Activated CD8-positive, alpha-beta T cell treated with anti-CD3 and anti-CD28 coated beads for 36 hours (primary cell): ENCODE measurements around the gene TARDBP. TPM values are rescaled to one million over a fixed set of nuclear protein-coding genes. Genes with fewer than 3 reads are reported as not detected.
A peak's percentile ranks its signal among the peaks of the same experiment; 100 is the strongest.

ENCODE experiments used
- ATAC-seq: fragments of 200-7000 bp; cut with Tn5 transposase; one replicate; pipeline ENCODE4 v1.10.0; 2021; ENCODE audit warnings: mild to moderate bottlenecking, moderate library complexity
- CTCF ChIA-PET: fragments of 350-600 bp; sonication (Branson Sonifier 250); formaldehyde crosslinking; loops from one replicate; lab custom pipeline; 2021; ENCODE audit warnings: antibody characterized with exemption; lab: Charles Lee
- POLR2A ChIA-PET: fragments of 350-600 bp; sonication (Branson Sonifier 250); formaldehyde crosslinking; loops from one replicate; lab custom pipeline; 2021; ENCODE audit warnings: antibody characterized with exemption; lab: Charles Lee
- DNase-seq: peaks from one replicate; pipeline ENCODE4 v3.0.0-alpha.2; 2020
- H3K27ac Mint-ChIP-seq: one replicate; pipeline ENCODE4 v1.8.0; 2021; ENCODE audit warnings: mild to moderate bottlenecking, mixed read lengths
- H3K27me3 Mint-ChIP-seq: one replicate; pipeline ENCODE4 v1.8.0; 2021; ENCODE audit warnings: mixed read lengths
- H3K36me3 Mint-ChIP-seq: one replicate; pipeline ENCODE4 v1.8.0; 2021; ENCODE audit warnings: low read depth, mixed read lengths
- H3K4me1 Mint-ChIP-seq: one replicate; pipeline ENCODE4 v1.8.0; 2021; ENCODE audit warnings: low read depth, mixed read lengths
- H3K4me3 Mint-ChIP-seq: one replicate; pipeline ENCODE4 v1.8.0; 2021; ENCODE audit warnings: mild to moderate bottlenecking, moderate library complexity, mixed read lengths
- H3K9me3 Mint-ChIP-seq: one replicate; pipeline ENCODE4 v1.8.0; 2021; ENCODE audit warnings: mixed read lengths
- intact Hi-C: fragments of 100-400 bp; cut with micrococcal nuclease; formaldehyde crosslinking; loops from one replicate; pipeline ENCODE4 v1.10.0; 2022
- total RNA-seq, 2 experiments: library from RNA; stranded (reverse); gene quantifications; one replicate each; pipeline ENCODE4 v1.2.3, GENCODE V29; 2021
- TF ChIP-seq, protein P1 (sequence below): fragments of 200-600 bp; IDR thresholded peaks from one replicate; pipeline ENCODE4 v1.8.0; 2022; ENCODE audit warnings: antibody characterized with exemption, mild to moderate bottlenecking

The TARDBP gene
- 100 to 1,000 TPM; 152 to 163 TPM for total RNA-seq

GRCh38 chr1:11012260-11013159 is at the start of gene TARDBP:
TSS of gene TARDBP (plus strand) at chr1:11012654. CDS start at chr1:11013728, 1,074 bp downstream.
- Mint-ChIP-seq H3K27ac (peak within 1 kb of the TSS; percentile 99), H3K9me3 (no peaks in the 10 kb centered on the region), H3K27me3 (no peaks in the 10 kb centered on the region), H3K36me3 (peaks cover 32% of the 10 kb centered on the region), H3K4me3 (peak within 1 kb of the TSS; percentile 96), H3K4me1 (peaks cover 27% of the 10 kb centered on the region)
- peak; percentile 92 for ATAC-seq
- DNase-seq, result peak; percentile 92
- TF ChIP-seq, protein P1, sequence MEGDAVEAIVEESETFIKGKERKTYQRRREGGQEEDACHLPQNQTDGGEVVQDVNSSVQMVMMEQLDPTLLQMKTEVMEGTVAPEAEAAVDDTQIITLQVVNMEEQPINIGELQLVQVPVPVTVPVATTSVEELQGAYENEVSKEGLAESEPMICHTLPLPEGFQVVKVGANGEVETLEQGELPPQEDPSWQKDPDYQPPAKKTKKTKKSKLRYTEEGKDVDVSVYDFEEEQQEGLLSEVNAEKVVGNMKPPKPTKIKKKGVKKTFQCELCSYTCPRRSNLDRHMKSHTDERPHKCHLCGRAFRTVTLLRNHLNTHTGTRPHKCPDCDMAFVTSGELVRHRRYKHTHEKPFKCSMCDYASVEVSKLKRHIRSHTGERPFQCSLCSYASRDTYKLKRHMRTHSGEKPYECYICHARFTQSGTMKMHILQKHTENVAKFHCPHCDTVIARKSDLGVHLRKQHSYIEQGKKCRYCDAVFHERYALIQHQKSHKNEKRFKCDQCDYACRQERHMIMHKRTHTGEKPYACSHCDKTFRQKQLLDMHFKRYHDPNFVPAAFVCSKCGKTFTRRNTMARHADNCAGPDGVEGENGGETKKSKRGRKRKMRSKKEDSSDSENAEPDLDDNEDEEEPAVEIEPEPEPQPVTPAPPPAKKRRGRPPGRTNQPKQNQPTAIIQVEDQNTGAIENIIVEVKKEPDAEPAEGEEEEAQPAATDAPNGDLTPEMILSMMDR, result no peak
- intact Hi-C loops, result no loop called here
- ChIA-PET CTCF (interaction anchor here (1.0 to 5.2 kb wide), 2 partner anchors 25 to 37 kb away, joined by 3 to 26 read pairs; no protein-coding TSS in a partner anchor), POLR2A (interaction anchor here (0.5 to 2.3 kb wide), 19 partner anchors 9 to 895 kb away, joined by 3 to 12 read pairs (median 5); partner anchors contain the start of genes EXOSC10 and MTOR)

DNA sequence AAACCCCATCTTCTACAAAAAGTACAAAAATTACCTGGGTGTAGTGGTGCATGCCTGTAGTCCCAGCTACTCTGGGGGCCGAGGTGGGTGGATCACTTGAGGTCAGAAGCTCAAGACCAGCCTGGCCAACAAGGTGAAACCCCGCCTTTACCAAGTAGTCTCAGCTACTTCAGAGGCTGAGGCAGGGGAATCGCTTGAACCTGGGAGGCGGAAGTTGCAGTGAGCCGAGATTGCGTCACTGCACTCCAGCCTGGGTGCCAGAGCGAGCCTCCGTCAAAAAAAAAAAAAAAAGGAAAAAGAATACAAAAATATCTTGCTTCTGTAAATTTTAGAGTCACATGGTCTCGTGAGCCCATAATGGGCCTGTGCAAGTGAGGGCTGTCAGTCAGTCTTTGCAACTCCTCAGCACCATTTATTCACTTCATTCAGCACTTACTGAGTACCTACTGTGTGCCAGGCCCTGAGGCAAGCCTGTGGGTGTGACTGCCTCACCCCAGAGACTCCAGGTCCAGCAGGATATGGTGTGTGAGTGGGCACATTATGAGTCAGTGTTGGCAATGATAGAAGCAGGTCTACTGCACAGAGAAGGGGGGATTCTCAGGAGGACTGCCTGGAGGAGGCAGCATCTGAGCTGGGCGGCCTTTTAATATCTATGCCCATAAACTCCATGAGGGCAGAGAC is 46.8 kb upstream of the TARDBP start:
- ChIA-PET CTCF (interaction anchor here (1.4 kb wide), 1 partner anchor 72 kb away, joined by 3 read pairs; no protein-coding TSS in a partner anchor), POLR2A (interaction anchor here (0.6 to 1.5 kb wide), 2 partner anchors 21 to 25 kb away, joined by 3 to 5 read pairs; no protein-coding TSS in a partner anchor)
- peak; percentile 59 for ATAC-seq
- H3K9me3 Mint-ChIP-seq, result no peaks in the 10 kb centered on the region
- H3K4me3 Mint-ChIP-seq, result no peak overlapping the region
- peaks cover 16% of the 10 kb centered on the region for H3K27me3 Mint-ChIP-seq
- intact Hi-C loops, result no loop called here
- peak; percentile 72 for DNase-seq
- no peaks in the 10 kb centered on the region for H3K36me3 Mint-ChIP-seq
- H3K4me1 Mint-ChIP-seq, result peaks cover 18% of the 10 kb centered on the region
- no peak overlapping the region for H3K27ac Mint-ChIP-seq
- TF ChIP-seq, protein P1, result no peak

GRCh38 chr1:10967090-10967489 is 45.4 kb upstream of the TARDBP start:
- Mint-ChIP-seq H3K27me3 (peaks cover 14% of the 10 kb centered on the region), H3K27ac (no peak overlapping the region), H3K9me3 (no peaks in the 10 kb centered on the region), H3K4me1 (peaks cover 18% of the 10 kb centered on the region), H3K36me3 (no peaks in the 10 kb centered on the region), H3K4me3 (no peak overlapping the region)
- POLR2A ChIA-PET, result interaction anchor here (0.9 to 1.5 kb wide), 2 partner anchors 19 to 63 kb away, joined by 4 to 5 read pairs; no protein-coding TSS in a partner anchor
- intact Hi-C loops, result no loop called here
- CTCF ChIA-PET, result no interaction called here
- DNase-seq (no peak), ATAC-seq (no peak)
- TF ChIP-seq, protein P1, result no peak

DNA sequence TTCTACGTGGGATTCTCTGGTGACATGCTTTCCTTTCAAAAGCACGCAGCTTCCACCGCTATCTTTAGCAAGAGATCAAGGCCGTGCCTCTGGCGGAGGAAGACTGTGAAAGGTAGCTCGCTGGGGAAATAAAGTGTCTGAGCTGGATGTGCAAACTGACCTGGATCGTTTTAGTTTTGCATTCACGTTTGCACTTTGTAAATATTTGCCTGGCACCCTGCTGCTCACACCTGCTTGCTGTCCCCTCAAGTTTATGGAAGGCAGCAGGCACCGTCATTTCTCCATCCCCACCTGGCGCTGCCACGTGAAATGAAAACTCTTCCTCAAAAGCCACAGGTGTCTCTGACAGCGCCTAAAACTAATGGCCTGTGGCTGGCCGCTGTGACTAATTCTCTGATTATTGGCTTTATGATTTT is 44.0 kb upstream of the TARDBP start:
- TF ChIP-seq, protein P1, result no peak
- intact Hi-C loops, result no loop called here
- H3K4me3 Mint-ChIP-seq, result no peak overlapping the region
- H3K36me3 Mint-ChIP-seq, result no peaks in the 10 kb centered on the region
- DNase-seq, result no peak
- ChIA-PET CTCF (interaction anchor here (1.6 kb wide), 1 partner anchor 461 kb away, joined by 6 read pairs; no protein-coding TSS in a partner anchor), POLR2A (no interaction called here)
- no peaks in the 10 kb centered on the region for H3K9me3 Mint-ChIP-seq
- no peak overlapping the region for H3K27ac Mint-ChIP-seq
- ATAC-seq, result no peak
- H3K4me1 Mint-ChIP-seq, result peaks cover 18% of the 10 kb centered on the region
- H3K27me3 Mint-ChIP-seq, result peaks cover 12% of the 10 kb centered on the region
